NCI-H526 treated with DMSO at 0.1 percent for 48 hours (cell line): ENCODE results near the gene PCDH9.

Experiments used
- DNase-seq: peaks from one replicate; lab custom pipeline; 2025; lab: John Stamatoyannopoulos, UW

PCDH9 gene

DNA sequence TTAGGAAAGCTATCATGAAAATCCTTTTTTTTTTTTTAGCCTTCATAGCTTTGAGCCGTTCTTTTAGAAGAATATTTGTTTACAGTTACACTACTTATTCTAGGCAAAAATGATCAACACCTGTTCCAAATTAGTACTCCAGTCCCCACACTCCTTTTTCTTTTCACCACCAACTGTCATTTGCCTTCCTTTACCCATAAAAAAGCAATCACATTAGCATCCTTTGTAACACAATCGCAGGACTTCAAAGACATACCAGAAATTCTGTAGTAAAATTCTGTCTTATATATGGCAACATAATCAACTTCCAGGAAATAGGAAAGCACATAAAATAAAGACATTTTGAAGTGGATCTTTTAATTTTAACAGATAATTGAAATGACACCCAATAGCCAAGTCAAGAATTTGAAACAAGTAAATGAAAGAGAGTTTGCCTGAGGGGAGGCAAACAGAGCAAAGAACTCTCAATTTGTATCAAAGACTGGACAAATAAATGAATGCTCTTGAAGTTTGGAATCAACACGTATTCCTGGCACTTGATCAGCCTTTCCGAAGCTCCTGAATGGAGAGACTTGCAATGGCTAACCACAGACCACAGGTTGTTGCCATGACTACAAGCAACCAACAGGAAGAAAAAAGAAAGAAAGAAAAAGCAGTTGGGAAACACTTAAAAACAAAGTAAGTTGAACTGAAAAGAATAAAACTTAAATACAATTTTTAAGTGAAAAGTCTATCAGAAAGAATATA lies 206.8 kb downstream of the PCDH9 start:
- no peak for DNase-seq

DNA sequence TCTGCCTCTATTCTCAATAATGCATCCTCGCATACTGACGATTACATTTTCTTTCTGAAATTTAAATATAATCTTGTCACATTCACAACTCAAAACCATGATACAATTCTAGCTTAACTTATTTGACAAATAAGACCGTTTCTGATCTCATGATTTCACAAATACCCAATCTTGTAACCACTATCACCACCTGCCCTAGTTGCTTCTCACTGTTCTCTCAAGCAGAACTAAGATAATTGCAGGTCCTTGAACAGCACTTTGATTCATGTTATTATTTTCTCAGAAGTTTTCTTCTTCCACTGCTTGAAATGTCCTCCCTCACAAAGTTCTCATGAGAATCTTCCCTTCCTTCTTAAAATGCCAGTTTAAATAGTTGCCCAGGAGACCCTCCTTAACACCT lies 211.4 kb downstream of the PCDH9 start:
- no peak for DNase-seq

DNA sequence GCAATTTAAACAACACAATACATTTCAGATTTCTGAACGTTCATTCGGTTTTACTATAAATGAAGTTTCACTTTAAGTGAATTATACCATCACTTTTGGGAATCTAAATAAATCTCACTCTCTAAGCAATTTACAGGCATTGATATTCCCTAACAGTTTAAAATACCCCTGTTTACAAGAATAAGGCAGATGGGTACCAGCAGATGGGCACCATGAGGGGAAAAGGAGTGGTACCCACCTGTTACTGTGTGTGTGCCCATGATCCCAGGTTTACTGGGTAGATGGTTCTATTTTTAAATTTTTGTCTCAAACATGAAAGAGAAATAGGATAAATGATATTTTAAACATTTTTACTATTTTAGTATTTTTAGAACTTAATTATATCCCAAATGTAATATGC lies 212.9 kb downstream of the PCDH9 start:
- no peak for DNase-seq

DNA sequence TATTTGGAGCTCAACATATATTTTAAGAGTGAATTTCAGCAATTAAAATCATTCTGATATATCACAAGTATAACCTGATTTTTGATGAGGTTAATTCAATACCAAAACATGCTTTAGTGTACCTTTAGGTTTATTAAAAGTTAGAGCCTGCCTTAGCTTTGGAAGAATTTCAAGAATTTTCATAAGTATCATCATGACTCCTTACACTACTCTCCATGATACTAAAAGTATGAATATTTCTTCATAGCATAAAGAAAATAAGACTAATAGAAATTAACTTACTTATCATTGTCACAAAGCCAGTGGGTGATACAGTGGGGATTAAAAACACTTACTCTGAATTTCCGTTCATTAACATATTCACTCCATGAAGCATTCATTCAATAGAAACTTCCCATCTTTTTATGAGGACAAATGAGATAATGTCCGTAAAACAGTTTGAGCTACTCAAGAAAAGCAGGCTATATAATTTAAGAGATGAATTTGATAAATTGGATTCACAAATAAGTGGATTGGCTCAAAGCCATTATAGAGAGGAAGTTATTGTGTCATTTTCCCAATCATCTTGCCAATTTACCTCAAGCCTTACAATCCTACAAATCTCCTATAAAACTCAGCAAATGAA lies 214.0 kb downstream of the PCDH9 start:
- DNase-seq = no peak

DNA sequence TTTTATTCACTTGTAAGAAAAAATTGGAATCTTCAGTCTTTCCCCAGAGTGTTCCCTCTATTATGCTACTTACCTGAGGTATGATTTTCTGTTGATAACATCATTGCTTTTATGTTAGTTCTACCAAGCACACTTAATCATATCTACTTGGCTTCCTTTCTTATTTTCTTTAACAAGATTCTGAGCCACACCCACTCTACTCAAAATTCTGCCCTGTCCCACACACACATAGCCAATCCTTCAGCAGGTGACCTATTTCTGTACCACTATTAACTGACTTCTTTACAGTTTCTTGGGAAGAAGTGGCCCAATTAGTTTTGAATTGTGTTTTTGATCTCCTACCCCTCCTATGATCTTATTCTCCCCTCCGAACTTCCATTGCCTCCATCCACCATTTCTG lies 215.7 kb downstream of the PCDH9 start:
- no peak for DNase-seq

DNA sequence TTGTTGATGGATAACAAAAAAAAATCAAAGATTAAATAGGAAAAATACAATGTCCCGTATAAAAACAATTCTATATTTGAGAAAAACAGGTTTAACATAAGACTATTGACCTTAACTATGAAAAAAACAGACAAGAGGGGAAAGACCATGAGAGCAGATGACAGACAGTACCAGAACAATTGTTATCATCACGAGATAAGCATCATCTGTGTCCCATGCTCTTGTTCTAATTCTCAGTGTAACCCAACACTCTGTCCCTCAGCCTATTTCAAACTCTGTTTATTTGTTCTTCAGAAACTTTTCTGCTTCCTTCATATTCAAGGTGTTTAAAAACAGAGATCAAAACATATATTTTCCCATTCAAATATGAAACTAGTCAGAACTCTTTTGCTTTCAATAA lies 216.4 kb downstream of the PCDH9 start:
- DNase-seq = no peak

DNA sequence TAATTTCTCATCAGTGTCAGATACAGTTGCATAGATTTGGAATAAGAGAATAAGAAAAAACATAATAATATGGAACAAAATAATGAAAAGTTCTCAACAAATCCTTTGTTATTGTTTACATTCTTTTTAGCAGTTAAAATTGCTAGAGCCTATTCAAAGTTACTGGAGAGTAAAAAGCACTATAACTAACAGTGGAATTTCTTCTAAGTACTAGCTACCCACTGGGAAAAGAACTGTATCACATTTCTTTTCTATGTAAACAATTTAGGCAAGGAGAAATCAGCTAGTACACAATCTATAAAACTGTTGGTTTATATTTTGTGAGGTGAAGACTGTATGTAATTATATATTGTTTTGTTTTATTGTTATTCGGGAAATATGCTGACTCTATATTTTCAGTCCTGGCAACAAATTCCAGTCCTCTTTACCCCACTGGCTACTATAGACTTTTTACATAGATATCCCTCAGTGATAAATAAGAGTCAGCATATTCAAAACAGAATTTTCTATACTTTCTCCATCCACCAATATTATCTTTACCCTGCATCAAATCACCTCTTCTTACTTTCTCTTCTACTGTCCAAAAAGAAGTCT lies 222.0 kb downstream of the PCDH9 start:
- DNase-seq = no peak

DNA sequence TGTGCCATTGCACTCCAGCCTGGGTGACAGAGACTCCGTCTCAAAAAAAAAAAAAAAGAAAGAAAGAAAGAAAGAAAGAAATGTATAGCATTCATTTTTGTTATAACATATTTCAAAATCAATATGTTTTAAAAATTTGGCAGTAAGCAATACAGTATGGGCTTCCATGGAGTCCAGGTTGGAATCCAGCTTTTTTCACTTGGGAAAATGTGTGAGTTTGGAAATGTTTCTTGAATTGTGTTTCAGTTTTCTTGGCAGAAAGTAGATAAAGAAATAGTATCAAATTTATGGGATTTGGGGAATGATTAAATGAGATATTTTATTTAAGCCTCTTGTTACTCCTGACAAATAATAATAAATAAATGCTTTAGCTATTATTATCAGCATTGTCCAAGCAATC lies 225.6 kb downstream of the PCDH9 start:
- no peak for DNase-seq

DNA sequence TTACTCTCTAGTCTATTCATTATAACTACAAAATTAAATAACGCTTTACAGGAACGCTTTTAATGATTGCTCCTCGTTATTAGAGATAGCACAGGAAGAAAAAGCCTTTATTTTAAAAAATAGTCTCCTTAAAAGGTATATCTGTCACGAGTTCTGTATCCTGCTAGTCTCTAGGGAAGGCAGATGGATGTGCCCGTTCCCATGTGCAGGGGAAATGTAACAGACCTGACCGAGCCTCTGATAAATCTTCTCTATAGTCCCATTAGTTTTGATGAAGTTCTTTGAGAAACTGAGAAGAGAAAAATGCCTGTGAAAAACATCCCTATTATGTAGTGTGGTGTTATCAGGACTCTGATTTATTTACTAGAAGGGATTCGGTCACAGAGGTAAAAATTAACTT lies 226.4 kb downstream of the PCDH9 start:
- DNase-seq = no peak

DNA sequence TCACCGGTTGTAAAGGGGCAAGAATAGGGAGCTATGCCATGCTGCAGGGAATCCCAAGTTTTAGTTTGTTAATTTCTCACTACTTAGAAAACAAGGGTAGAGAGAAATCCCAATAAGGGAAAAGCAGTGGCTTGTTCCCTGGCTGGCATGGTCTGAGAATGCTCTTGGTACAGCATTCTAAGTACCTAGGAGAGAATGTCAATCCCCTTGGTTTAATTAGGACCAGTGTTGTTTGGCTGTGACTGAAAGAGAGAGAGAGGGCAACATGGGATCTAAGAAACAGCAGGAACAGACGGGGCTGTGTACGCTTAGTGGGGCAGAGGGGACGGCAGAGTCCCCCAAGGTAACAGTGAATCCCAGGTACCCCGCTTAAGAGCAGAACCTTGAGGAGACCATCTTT lies 228.8 kb downstream of the PCDH9 start:
- DNase-seq = no peak

DNA sequence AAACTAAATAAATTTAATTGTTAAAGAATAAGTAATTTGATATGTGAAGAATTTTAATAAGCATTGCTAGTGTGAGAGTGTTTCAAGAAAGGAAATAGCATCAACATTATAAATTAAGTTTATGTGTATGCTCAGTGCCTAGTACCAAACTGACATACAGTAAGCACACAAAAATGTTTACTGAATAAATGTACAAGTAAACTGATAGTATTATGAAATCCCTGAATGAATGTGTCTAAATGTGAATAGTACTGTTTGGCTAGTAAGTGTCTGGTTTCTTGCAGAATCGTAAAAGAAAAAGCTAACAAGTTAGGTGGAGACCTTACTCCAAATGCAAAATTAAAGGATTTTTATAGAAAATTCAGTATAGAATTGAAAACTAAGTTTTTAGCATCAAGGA lies 233.6 kb downstream of the PCDH9 start:
- DNase-seq = no peak

DNA sequence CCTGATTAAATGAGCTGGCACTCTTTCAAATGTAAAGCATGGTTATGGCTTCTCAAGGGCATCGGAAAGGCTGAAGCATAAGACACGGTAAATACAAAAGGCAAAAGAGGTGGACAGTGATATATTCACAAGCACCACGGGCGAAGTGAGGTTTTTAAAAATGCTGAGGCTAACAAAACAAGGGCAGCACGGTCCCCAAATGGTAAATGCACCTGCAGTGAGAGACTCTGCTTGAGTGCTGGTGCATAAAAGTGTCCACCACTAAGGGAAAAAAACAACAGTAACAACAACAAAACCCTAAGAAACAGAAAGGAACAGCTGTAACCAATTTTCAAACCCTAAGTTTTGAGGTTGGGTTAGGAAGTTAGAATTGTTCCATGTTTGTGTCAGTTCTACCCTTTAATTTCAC lies 234.9 kb downstream of the PCDH9 start:
- DNase-seq = no peak

DNA sequence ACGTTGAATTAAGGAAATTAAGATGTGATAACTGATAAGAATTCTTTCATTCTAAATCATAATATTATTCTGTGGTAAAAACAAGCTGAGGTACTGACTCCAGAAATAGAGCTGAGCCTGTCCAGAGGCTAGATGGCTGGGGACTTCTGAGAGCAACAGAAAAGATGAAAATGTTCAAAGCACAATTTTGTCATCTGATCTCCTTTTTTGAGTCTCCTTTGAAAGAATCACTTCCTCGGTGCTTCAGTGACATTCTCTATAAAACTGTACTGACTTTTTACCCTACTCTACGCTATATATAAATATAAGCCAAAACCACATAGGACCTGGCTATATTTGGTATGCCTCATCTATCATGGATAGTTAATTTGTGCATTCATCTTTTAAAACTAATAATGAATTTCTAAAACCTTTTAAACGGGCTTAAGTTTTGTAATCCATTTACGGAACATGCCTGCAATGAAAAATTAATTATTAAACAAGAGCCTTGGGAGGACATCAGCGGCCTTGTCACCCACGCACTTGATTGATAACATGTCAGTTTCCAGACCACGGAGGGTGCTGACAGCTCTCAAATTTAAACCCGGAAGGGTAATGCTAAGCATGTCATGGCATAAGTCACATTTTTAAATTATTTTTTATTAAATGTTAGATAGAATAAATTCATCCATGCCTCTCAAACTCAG lies 235.5 kb downstream of the PCDH9 start:
- no peak for DNase-seq

DNA sequence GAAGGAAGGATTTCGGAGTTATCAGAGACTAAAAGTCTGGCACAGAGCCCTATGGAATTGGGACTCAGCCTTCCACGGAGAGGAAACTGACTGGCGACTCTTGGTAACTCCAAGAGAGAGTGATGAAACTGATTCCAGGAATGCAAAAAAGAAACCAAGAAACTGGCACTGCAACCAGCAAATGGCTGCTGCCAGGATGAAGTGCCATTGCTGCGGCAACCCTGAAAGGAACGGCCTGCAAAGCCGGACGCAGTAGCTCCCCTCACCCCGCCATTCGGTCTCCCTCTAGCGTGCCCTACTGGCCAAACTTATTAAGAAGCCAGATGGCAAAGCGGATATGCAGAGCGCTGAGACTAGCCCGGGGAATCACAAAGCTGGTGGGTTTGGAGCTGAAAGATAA lies 236.0 kb downstream of the PCDH9 start:
- DNase-seq = no peak

DNA sequence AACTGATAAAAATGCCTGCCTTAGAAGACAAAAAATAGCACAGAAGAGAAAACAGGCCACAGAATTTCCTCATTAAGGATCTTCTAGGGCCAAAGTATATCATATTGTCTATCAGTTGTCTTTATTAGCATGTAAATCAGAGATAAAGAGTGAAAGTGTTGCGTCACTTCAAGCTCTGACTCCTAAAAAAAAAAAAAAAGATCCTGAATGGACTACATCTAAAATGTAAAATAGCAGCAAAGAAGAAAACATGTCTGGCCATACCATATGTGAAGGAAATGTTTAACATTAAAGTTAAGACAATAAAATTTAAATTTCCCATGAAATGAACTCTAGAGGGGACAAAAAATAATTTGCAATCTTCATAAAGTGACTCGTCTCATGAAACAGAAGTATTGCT lies 237.4 kb downstream of the PCDH9 start:
- no peak for DNase-seq

DNA sequence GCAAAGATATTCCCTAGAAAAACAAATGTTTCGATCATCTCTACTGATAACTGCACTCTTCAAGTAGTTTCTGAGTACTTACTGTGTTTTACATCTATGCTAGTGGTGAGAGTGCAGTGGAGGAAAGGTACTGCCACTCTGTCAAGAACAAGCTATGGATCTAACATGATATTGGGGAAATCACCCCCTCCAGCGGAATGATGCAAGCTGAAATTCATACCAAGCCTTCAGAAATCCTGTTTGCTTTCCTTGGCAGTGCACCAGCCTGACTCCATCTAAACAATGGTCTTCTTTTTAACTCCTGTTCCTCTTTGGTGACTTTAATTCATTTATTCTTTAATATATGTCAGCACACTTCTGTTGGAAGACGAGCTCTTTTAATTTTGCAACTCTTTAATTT lies 238.0 kb downstream of the PCDH9 start:
- no peak for DNase-seq

DNA sequence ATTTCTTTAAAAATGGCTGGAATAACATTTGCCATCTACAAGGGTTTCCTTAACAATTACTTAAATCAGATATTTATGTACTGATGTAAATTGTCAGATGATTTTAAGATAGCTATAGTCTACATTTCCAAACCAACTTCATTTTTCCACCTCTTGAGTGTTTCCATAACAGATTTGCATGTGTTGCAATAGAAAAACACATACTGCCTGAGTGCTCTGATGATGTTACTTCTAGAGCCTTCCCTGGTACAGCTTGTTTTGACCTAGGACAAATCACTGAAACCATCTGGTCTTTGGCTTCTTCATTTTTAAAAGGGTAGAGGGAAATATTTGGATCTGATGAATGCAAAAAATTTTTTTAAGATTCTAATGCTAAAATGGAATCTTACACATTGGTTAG lies 245.9 kb downstream of the PCDH9 start:
- DNase-seq = no peak

DNA sequence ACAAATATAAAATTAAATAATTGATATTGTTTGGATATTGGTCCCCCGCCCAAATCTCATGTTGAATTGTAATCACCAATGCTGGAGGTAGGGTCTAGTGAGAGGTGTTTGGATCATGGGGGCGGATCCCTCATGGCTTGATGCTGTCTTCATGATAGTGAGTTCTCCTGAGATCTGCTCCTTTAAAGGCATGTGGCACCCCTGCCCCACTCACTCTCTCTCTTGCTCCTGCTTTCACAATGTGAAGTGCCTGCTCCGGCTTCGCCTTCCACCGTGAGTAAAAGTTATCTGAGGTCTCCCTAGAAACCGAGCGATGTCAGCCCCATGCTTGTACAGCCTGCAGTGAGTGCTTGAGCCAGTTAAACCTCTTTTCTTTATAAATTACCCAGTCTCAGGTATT lies 248.2 kb downstream of the PCDH9 start:
- no peak for DNase-seq

DNA sequence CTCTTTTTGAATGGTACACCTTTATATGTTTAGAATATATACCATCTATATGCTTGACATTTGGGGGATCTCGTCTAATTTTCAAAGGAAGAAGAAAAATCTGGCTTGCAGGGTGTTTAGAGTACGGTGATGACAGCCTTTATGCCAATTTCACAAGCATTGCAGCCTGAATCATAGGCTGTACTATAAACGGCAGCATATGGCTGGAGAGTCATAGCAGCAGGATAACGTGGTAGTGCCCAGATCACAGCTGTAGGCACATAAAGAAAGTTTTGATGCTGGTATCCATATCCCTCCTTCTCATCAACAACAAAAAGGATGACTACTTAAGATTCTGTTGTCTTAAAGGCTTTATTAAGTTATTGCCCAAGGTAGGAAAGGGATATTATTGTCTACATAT lies 253.0 kb downstream of the PCDH9 start:
- DNase-seq = no peak

DNA sequence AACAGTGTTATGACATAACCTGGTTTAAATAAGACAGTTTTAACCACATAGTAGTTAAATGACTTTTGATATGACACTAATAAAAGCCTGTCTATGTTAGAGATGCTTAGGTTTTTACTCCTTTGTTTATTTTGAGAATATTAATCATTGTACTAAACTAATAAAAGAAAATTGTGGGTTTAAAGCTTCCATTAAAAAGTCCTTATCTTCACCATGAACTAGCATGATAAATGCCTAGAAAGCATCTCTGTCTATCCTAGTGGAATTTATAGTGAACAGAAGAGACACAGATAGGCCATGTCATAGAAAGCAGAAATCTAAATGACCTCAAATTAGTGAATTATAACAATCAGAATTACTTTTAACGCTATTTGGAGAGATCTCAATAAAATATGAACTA lies 255.2 kb downstream of the PCDH9 start:
- DNase-seq = no peak

DNA sequence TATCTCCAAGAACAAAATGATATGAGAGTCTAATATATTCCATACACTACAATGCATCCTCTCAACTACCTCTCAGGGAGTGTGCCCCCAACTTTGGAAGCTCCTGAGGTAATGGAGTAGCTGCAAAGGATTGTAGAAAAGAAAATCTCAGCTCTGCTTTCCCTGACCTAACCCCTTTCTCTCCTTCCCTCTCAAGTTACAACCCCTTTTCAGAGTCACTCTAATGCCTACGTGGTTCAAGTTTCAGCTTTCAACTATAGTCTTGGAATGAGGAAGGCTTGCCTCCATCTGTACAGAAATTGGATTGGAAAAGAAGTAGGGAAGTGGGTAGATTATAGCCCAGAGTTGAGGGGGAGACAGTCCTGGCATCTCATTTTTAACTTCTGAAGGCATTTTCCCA lies 256.0 kb downstream of the PCDH9 start:
- no peak for DNase-seq

DNA sequence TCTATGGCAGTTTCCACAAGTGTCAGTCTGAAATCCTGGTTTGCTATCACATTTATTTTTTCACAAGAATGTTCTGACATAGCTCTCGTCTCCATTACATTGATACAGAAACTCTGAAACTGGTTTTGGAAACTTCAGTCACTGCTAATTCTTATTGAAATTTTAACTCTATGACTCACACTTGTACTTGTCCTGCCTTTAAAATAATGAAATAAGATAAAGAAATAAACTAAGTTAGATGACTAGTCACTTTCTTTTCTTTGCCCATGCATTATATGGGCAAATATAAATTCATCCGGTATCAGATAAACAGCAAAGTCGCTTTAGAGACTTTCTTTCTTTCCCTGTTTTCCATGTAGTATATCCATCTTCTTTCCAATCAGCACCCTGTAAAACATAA lies 257.5 kb downstream of the PCDH9 start:
- no peak for DNase-seq

DNA sequence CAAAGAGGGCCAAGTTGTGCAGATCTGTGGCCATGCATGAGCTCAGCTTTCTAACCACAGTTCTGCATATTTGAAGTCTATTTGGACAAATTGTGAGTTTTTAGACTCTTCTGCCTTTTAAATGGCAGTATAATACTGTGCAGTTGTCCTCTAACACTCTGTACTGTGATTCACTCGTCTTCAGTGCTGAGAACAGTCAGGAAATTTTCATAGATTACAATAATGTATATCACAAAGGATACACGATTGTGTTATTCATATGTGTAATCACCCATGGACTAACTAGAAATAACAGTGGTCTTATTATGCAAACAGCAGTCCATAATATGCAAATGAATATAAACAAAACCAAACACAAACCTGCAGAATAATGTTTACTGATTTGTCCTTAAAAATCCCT lies 259.1 kb downstream of the PCDH9 start:
- peak; percentile 27 for DNase-seq
